ENCODE measurements around the gene GLRX3.

GLRX3 gene

DNA sequence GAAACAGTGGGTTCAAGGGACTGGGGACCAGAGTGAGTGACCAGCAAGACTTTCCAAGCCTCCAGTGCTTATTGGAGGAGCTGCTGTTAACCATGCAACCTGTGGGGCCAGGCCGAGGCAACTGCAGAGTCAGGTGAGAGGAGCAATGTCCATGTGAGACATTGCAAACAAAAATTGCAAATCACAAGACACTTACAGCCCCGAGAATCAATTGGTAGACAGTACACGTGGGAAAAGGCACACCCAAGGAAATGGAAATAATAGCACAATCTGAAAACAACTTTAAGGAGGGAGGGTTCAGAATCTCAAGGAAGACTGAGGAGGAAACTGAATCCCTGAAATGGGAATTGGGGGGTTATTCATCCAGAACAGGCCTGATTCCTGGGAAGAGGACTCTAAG lies 72.6 kb downstream of the GLRX3 start:
- no peak for DNase-seq

GRCh38 chr10:130212746-130213145 lies 76.6 kb downstream of the GLRX3 start:
- no peak for DNase-seq

DNA sequence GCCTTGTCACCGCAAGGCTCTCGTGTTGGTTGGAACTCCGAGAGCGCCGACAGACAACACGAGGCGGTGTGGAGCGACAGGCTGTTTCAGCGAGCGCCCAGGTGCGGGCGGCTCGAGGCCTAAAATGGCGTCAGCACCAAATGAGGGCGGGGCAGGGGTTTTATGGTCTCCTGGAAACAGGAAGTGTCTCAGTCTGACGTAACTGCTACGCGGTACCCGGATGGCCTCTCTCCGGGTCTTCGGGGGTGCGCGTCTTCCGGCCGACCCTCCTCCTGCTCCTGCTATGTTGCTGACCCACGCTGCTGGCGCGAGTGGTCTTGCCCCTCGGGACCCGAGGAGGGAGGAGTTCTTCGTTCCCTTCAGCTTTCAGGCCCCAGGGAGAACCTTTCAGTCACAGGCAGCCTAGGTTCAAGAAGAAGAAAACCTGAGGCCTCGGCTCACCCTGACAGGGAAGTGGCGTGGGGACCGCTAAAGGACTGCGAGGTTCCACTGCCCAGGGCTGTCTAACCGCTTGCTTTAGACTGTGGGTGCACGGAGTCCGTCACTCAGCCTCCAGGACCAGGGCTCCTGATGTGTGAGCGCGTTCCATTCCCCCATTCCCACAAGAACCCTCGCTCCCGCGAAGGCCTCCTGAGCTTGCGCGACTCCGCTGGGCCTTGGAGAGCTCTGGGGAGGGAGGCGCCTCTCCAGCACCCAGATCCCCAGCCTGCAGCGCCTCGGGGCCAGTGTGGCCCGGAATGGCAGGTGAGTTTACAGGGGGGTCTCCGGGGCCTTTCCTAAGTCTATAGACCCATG lies 77.3 kb downstream of the GLRX3 start:
- DNase-seq: no peak

GRCh38 chr10:130214431-130214830 lies 78.2 kb downstream of the GLRX3 start:
- no peak for DNase-seq

DNA sequence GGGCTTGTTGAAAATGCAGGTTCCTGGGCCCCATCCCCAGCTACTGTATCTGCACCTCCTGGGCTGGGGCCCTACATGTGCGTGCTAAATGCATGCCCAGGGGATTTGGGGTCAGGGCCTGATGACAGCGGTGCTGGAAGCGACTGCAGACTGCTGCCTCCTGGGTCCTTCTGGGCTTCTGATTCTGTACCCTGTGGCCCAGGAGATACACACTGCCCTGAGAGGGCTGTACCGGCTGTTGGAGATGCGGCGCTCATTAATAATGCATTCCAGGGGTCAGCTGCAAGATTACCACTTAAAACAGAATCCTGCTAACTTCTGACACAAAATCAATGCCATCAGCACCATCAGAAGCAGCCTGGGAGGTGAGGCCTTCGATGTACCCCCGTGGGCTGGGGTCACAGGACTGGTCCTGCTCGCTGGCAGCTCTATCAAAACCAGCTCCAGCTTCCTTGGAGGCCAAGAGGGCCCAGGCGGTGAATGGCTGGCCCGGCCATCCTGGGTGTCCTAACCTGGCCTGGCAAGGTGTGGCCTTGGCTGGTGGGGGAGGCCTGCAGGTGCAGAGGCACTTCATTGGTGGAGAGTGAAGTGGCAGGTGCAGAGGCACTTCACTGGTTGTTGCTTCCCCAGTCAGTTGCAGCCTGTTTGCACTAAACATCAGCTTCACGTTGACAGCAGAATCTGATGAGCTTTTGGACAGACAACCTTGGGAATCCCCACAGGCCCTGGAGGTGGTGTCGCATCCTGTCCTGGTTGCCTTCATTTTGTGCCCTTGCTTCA lies 79.2 kb downstream of the GLRX3 start:
- DNase-seq: no peak

DNA sequence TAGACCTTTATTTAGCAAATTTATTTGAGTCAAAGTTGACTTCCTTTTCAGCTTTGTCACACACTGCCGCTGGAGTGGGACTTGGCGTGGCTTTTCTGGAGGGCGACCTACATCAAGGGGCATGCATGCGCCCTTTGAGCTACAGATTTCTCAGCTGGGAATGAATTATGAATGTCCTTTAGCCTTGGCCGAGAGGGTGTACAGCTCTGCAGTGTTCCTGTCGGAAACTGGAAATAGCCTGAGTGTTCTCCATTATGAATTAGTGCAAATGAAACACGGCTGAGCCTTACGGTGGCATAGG lies 79.7 kb downstream of the GLRX3 start:
- DNase-seq: no peak

DNA sequence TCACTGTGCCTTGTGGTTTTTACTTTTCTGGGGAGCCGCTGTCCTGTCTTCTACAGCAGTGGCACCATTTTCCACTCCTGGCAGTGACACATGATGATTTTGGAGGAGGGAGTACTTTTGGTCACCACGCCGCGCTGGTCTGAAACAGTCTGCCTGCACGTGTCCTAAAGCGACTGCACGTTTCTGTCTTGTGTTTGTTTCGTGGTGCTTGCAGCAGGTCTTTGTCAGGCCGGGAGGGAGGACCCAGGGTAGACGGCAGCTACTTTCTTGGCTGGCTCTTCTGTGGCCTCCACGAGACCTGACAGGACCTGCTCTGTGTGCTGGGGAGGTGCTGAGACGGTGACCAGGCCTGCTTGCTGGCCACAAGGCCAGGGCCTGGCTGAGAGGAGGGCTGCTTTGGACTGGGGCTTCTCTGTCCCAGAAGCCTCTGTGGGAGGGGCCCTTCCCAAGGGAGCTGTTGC lies 82.0 kb downstream of the GLRX3 start:
- DNase-seq: no peak

- no peak for DNase-seq
Measured at GRCh38 chr10:130218936-130219335, 82.7 kb downstream of the GLRX3 start.

DNA sequence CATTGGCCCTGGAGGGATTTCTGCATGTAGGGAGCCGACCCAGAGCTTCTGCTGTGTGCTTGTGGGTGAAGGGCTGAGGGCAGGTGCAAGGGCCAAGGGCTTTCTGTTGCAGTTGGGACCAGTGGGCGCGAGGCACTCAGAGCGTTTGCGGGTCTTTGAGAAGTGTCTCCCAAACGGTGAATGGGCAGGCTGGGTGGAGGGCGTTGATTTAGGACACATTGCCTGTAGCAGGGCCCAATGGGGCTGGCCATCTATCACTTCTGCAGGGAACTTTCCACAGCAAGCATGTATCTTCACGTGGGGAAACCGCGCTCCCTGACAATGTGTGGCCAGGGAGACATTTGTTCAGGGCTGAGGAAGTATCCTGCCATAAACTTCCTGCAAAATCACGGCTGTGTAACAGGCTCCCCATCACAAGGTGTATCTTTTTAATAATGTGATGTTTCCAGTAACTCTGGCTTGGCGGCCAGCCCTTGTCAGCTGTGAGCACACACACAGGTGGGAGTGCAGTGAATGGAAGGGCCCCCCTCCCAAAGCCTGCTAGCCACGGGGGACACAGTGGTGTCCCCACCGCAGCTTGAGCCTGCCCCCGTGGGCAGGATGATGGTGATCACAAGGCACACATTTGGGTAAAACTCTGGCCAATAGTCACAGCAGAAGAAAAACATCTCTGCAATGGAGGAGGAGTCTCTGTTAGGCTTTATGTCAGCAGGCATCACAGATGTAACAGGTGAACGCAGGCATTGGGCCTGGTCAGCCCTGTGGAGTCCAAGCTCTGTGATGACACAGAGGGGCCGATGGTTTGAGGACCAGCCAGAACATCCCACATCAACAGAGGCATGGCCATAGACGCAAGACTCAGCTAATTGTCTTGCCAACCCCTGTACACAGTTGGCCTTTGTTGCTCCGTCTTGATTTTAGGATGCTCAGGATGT lies 84.3 kb downstream of the GLRX3 start:
- no peak for DNase-seq

DNA sequence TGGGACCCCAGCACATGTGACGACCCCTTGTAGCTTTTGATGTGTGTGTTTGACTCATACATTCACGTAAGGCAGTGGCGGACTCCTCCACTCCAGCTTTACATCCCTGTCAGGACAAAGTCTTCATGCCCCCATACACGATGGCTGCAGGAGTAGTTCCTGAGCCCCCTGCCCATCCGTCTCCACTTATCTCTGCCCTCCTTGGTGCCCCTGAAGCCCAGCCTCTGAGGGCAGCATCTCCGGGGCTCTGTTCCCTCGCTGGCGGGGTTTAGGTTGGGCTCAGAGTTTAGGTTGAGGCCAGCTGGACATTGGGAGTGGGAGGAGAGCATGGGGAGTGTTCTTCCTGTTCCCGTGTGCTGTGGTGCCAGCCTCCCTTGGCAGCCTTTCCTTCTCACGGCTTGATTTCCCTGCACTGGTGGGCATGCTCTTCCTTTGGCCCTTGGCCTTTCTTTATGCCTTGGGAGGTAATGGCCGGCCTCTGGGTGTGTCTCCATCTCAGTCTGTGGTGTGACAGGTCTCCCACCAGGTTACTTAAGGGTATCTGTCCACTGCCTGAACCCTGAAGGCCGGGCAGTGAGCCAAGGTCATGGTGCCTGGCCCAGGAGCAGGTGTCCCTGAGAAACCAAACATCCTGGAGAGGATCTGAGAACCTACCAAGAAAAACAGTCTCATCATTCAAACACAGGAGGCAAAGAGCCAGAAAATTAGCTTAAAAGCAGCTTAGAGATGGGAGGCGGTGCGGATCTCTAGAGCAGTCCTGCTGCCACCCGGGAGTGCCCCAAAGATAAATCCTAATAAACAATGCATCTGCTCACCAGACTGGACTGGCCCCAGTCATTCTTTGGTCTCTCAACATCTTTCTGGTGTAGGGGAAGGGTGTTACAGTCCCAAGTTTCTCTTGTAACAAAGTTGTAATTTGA lies 85.5 kb downstream of the GLRX3 start:
- DNase-seq: no peak

- no peak for DNase-seq
Measured at GRCh38 chr10:130222381-130222780, 86.2 kb downstream of the GLRX3 start.

DNA sequence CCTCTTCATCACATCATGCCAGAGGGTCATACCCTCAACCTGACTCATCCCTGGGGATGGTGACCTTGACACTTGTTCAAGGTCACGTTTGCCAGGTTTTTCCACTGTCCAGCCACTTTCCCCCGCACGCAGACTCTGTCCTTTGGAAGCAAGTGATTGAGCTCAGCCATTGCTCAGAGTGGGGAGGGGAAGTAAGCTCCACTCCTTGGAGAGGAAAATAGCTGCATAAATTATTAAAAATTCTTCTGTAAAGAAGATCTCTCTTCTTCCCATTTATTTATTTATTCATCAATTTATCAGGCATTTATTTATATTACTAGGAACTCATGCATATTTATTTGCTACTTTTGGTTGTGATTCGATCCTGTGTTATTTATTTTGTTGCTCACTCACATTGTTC lies 88.0 kb downstream of the GLRX3 start:
- DNase-seq: no peak

- no peak for DNase-seq
Measured at GRCh38 chr10:130226012-130226411, 89.8 kb downstream of the GLRX3 start.

DNA sequence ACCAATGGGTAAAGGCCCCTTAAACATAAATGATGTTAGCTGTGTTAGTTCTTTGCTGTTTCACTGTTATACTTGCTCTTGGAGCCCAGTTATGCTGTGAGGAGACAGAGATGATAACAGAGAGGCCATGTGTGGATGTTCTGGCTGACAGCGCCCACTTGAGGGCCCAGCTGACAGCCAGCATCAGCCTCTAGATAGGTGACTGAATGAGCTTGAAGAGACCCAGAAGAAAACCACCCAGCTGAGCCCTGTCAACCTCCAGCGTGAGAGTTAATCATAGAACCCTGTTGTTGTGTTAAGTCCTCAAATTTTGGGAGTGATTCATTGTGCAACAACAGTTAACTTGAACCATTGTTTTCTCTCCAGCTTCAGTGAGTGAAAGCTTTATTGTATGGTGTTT lies 91.7 kb downstream of the GLRX3 start:
- DNase-seq: no peak
